Measurements from ENCODE around the gene CLPSL1. TPM values are rescaled to one million over a fixed set of nuclear protein-coding genes. Genes with fewer than 3 reads are reported as not detected.

The CLPSL1 gene
- total RNA-seq, 1 donor from 2014 or later: not detected

- H3K27ac Mint-ChIP-seq: no peak overlapping the region
- no peak overlapping the region for H3K4me3 Mint-ChIP-seq
Observed at GRCh38 chr6:35742842-35743241, 38.0 kb upstream of the CLPSL1 start.

GRCh38 chr6:35745509-35745908 lies 35.3 kb upstream of the CLPSL1 start:
- no peak for TF ChIP-seq CTCF (conservative IDR thresholded peaks at IDR 0.05)
- Mint-ChIP-seq H3K36me3 (no peaks in the 10 kb centered on the region), H3K27me3 (no peaks in the 10 kb centered on the region), H3K27ac (no peak overlapping the region), H3K4me3 (no peak overlapping the region), H3K4me1 (ENCODE audit: unreplicated experiment) (peaks cover 6% of the 10 kb centered on the region), H3K9me3 (peaks cover 6% of the 10 kb centered on the region)
- no peak for DNase-seq (ENCODE audit: extremely low spot score, unreplicated experiment)

More at GRCh38 chr6:35742842-35743241, 38.0 kb upstream of the CLPSL1 start:
- Mint-ChIP-seq H3K36me3 (no peaks in the 10 kb centered on the region), H3K4me1 (ENCODE audit: unreplicated experiment) (peaks cover 12% of the 10 kb centered on the region), H3K9me3 (peaks cover 6% of the 10 kb centered on the region), H3K27me3 (no peaks in the 10 kb centered on the region)
- TF ChIP-seq CTCF (conservative IDR thresholded peaks at IDR 0.05): no peak
- no peak for DNase-seq (ENCODE audit: extremely low spot score, unreplicated experiment)

- peaks cover 6% of the 10 kb centered on the region for H3K4me1 Mint-ChIP-seq (ENCODE audit: unreplicated experiment)
- TF ChIP-seq CTCF (conservative IDR thresholded peaks at IDR 0.05): no peak
- no peaks in the 10 kb centered on the region for H3K36me3 Mint-ChIP-seq
- H3K27me3 Mint-ChIP-seq: no peaks in the 10 kb centered on the region
- no peak overlapping the region for H3K27ac Mint-ChIP-seq
- no peak overlapping the region for H3K4me3 Mint-ChIP-seq
- peaks cover 6% of the 10 kb centered on the region for H3K9me3 Mint-ChIP-seq
- no peak for DNase-seq (ENCODE audit: extremely low spot score, unreplicated experiment)
Observed at GRCh38 chr6:35746516-35746915, 34.3 kb upstream of the CLPSL1 start.

- Mint-ChIP-seq H3K27me3 (no peaks in the 10 kb centered on the region), H3K4me3 (no peak overlapping the region), H3K9me3 (peaks cover 6% of the 10 kb centered on the region), H3K36me3 (no peaks in the 10 kb centered on the region), H3K27ac (no peak overlapping the region), H3K4me1 (ENCODE audit: unreplicated experiment) (peaks cover 1% of the 10 kb centered on the region)
- TF ChIP-seq CTCF (conservative IDR thresholded peaks at IDR 0.05): no peak
- DNase-seq (ENCODE audit: extremely low spot score, unreplicated experiment): no peak
Observed at GRCh38 chr6:35747877-35748276, 32.9 kb upstream of the CLPSL1 start.

- no peak overlapping the region for H3K4me3 Mint-ChIP-seq
- TF ChIP-seq CTCF (conservative IDR thresholded peaks at IDR 0.05): no peak
- DNase-seq (ENCODE audit: extremely low spot score, unreplicated experiment): no peak
- H3K4me1 Mint-ChIP-seq (ENCODE audit: unreplicated experiment): no peaks in the 10 kb centered on the region
- H3K36me3 Mint-ChIP-seq: no peaks in the 10 kb centered on the region
- H3K27ac Mint-ChIP-seq: no peak overlapping the region
- H3K27me3 Mint-ChIP-seq: peaks cover 3% of the 10 kb centered on the region
- peaks cover 6% of the 10 kb centered on the region for H3K9me3 Mint-ChIP-seq
Observed at GRCh38 chr6:35750557-35750956, 30.3 kb upstream of the CLPSL1 start.

- TF ChIP-seq CTCF (conservative IDR thresholded peaks at IDR 0.05): no peak
- no peak overlapping the region for H3K27ac Mint-ChIP-seq
- peaks cover 6% of the 10 kb centered on the region for H3K27me3 Mint-ChIP-seq
- H3K4me1 Mint-ChIP-seq (ENCODE audit: unreplicated experiment): no peaks in the 10 kb centered on the region
- H3K4me3 Mint-ChIP-seq: no peak overlapping the region
- H3K9me3 Mint-ChIP-seq: peaks cover 4% of the 10 kb centered on the region
- no peak for DNase-seq (ENCODE audit: extremely low spot score, unreplicated experiment)
- no peaks in the 10 kb centered on the region for H3K36me3 Mint-ChIP-seq
Observed at GRCh38 chr6:35751594-35751993, 29.2 kb upstream of the CLPSL1 start.

All from type B pancreatic cell (in vitro differentiated cells).